PC-9 (cell line): ENCODE data around the gene LOXL1. TPM values are rescaled to one million over a fixed set of nuclear protein-coding genes. Genes with fewer than 3 reads are reported as not detected.

Experiments
- BruUV-seq: library from RNA; stranded (reverse); fragments of 400-500 nt; replicated peaks from 2 replicates; lab custom pipeline; 2021; lab: Mats Ljungman, UMichigan
- CTCF ChIA-PET: fragments of 300-600 bp; sonication (Branson Sonifier 250); formaldehyde crosslinking; loops from one replicate; lab custom pipeline; 2022; ENCODE audit warnings: antibody characterized with exemption; lab: Charles Lee
- POLR2A ChIA-PET: fragments of 300-600 bp; sonication (Branson Sonifier 250); formaldehyde crosslinking; loops from one replicate; lab custom pipeline; 2022; ENCODE audit warnings: antibody characterized with exemption; ENCODE audit not compliant: unreplicated experiment; lab: Charles Lee
- DNase-seq, 2 experiments: peaks; one replicate each; pipeline versions ENCODE4 v3.0.0 to v3.0.0-alpha.2; 2015 to 2022; ENCODE audit warnings: mixed read lengths in 1 of 2
- H2AFZ ChIP-seq: fragments of 200-600 bp; sonication (generic); 2 replicates; pipeline ENCODE4 v1.8.1; 2017; ENCODE audit warnings: antibody characterized with exemption
- H3F3A ChIP-seq: fragments of 200-600 bp; sonication (generic); 2 replicates; pipeline ENCODE4 v1.8.1; 2017; ENCODE audit warnings: antibody characterized with exemption, mild to moderate bottlenecking, low read depth; ENCODE audit not compliant: insufficient read depth
- H3K27ac ChIP-seq: fragments of 200-600 bp; sonication (generic); 2 replicates; pipeline ENCODE4 v1.6.1; 2016; ENCODE audit warnings: mixed run types
- H3K27me3 ChIP-seq: fragments of 200-600 bp; sonication (generic); 2 replicates; pipeline ENCODE4 v1.6.1; 2016; ENCODE audit warnings: low read depth, mixed run types; ENCODE audit not compliant: insufficient read depth
- H3K36me3 ChIP-seq: fragments of 200-600 bp; sonication (generic); 2 replicates; pipeline ENCODE4 v1.6.1; 2016; ENCODE audit warnings: low read depth, mixed run types
- H3K4me1 ChIP-seq: fragments of 200-600 bp; sonication (generic); replicated peaks from 2 replicates; pipeline ENCODE4 v1.6.1; 2016; ENCODE audit warnings: mixed run types; ENCODE audit not compliant: insufficient read depth
- H3K4me2 ChIP-seq: fragments of 200-600 bp; sonication (generic); 2 replicates; pipeline ENCODE4 v1.6.1; 2017; ENCODE audit warnings: mixed run types
- H3K4me3 ChIP-seq: fragments of 200-600 bp; sonication (generic); 2 replicates; pipeline ENCODE4 v1.6.1; 2016; ENCODE audit warnings: mixed run types
- H3K79me2 ChIP-seq: fragments of 200-600 bp; sonication (generic); 2 replicates; pipeline ENCODE4 v1.6.1; 2017; ENCODE audit warnings: low read depth, mixed run types
- H3K9me2 ChIP-seq: fragments of 200-600 bp; sonication (generic); 2 replicates; pipeline ENCODE4 v1.8.1; 2017; ENCODE audit warnings: mild to moderate bottlenecking; ENCODE audit not compliant: insufficient read depth
- H3K9me3 ChIP-seq: fragments of 200-600 bp; sonication (generic); 2 replicates; pipeline ENCODE4 v1.8.1; 2016; ENCODE audit warnings: low read depth; ENCODE audit not compliant: insufficient read depth
- H4K20me1 ChIP-seq: fragments of 200-600 bp; sonication (generic); 2 replicates; pipeline ENCODE4 v1.8.1; 2017; ENCODE audit not compliant: insufficient read depth
- EZH2 ChIP-seq: fragments of 200-600 bp; sonication (generic); IDR thresholded peaks from 2 replicates; pipeline ENCODE4 v1.8.0; 2017; ENCODE audit warnings: antibody characterized with exemption, low read depth
- intact Hi-C: fragments of 100-400 bp; cut with micrococcal nuclease; formaldehyde crosslinking; loops from one replicate; pipeline ENCODE4 v1.10.0; 2022; ENCODE audit not compliant: unreplicated experiment
- total RNA-seq: library from RNA; stranded (reverse); gene quantifications from 2 replicates; pipeline ENCODE4 v1.2.3, GENCODE V29; 2021
- TF ChIP-seq, protein P1 (sequence below): fragments of 200-600 bp; sonication (generic); conservative IDR thresholded peaks from 2 replicates; pipeline ENCODE4 v1.6.1; 2017; ENCODE audit warnings: mixed run types, antibody characterized with exemption, mild to moderate bottlenecking, moderate library complexity

Gene LOXL1
- total RNA-seq, 1 experiment from 2014 or later: 50.7 TPM

DNA sequence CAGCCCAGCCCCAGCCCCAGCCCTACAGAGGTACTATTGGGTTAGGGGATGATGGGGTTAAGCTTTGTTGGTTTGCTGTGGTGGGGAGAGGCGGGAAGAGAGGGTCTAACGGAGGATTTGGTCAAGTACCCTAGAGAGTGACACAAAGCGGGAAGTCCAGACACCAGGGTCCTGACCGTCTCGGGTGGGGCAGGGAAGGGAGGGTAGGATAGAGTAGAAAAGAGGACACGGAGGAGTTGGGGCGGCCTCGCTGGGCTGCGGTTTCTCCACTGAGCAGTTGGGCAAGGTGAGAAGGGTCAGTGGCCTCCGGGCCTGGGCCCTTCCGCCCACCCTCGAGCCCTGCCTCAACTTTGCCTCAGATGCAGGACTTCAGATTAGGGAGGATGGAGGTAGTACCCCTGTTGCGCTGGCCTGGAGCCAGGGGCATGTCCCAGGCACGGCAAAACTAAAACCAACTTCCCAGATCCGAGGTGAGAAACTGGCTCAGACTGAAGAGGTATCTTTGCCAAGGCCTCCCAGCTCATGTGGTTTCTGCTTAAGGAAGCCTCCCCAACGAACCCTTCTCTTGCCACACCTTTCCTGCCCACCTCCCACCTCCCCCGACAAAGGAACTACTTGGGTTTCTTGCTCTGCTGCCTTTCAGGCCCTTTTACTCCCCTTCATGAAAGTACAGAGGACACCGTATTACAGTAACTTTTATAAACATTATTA is 68.8 kb downstream of the LOXL1 start:
- H3K36me3 ChIP-seq: no peaks in the 10 kb centered on the region
- H3K27ac ChIP-seq: peak overlapping the region; percentile 53
- peaks cover 7% of the 10 kb centered on the region for H3F3A ChIP-seq
- peaks cover 35% of the 10 kb centered on the region for H3K4me1 ChIP-seq
- DNase-seq: no peak
- no peaks in the 10 kb centered on the region for H3K9me3 ChIP-seq
- intact Hi-C loops: no loop called here
- POLR2A ChIA-PET: interaction anchor here (0.6 to 0.9 kb wide), 3 partner anchors 12 to 52 kb away, joined by 3 to 6 read pairs (median 5); no protein-coding TSS in a partner anchor
- TSS peak; percentile 50 for BruUV-seq
- H3K27me3 ChIP-seq: no peaks in the 10 kb centered on the region
- CTCF ChIA-PET: interaction anchor here (0.7 to 1.7 kb wide), 5 partner anchors 12 to 59 kb away, joined by 3 to 13 read pairs (median 3); no protein-coding TSS in a partner anchor
- peak overlapping the region; percentile 77 for H2AFZ ChIP-seq
- no peaks in the 10 kb centered on the region for H4K20me1 ChIP-seq
- peak overlapping the region; percentile 92 for H3K4me3 ChIP-seq
- TF ChIP-seq EZH2: no peak
- TF ChIP-seq, protein P1, sequence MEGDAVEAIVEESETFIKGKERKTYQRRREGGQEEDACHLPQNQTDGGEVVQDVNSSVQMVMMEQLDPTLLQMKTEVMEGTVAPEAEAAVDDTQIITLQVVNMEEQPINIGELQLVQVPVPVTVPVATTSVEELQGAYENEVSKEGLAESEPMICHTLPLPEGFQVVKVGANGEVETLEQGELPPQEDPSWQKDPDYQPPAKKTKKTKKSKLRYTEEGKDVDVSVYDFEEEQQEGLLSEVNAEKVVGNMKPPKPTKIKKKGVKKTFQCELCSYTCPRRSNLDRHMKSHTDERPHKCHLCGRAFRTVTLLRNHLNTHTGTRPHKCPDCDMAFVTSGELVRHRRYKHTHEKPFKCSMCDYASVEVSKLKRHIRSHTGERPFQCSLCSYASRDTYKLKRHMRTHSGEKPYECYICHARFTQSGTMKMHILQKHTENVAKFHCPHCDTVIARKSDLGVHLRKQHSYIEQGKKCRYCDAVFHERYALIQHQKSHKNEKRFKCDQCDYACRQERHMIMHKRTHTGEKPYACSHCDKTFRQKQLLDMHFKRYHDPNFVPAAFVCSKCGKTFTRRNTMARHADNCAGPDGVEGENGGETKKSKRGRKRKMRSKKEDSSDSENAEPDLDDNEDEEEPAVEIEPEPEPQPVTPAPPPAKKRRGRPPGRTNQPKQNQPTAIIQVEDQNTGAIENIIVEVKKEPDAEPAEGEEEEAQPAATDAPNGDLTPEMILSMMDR: no peak
- no peaks in the 10 kb centered on the region for H3K9me2 ChIP-seq
- peak overlapping the region; percentile 100 for H3K4me2 ChIP-seq
- H3K79me2 ChIP-seq: peaks cover 34% of the 10 kb centered on the region

DNA sequence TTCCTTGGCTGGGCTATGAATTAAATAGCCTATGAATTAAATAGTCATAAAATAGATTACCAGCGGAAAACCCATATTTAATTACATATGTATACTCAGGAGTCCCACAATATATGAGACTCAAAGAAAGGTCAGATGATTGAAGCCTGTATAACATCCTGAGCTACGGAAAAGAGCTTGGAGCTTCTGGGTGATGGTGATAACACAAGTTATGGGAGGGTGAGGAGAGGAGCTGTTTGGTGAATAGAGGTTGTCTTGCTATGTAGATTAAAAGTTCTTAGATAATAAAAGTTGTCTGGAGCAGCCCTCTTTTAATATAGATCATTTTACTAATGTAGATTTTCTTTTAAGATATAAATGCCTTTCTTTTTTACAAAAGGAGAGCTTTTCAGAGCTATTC is 70.0 kb downstream of the LOXL1 start:
- TF ChIP-seq EZH2: no peak
- TF ChIP-seq, protein P1: no peak
- no TSS peak for BruUV-seq
- Histone ChIP-seq H3K36me3 (no peaks in the 10 kb centered on the region), H3K4me3 (peak overlapping the region; percentile 92; the same call in 1 of the 2 replicates), H3K79me2 (peaks cover 34% of the 10 kb centered on the region), H3K4me1 (peaks cover 30% of the 10 kb centered on the region), H4K20me1 (no peaks in the 10 kb centered on the region), H3F3A (peaks cover 7% of the 10 kb centered on the region), H3K9me3 (no peaks in the 10 kb centered on the region), H3K9me2 (no peaks in the 10 kb centered on the region), H3K27me3 (no peaks in the 10 kb centered on the region), H3K4me2 (peak overlapping the region; percentile 100), H3K27ac (no peak overlapping the region), H2AFZ (no peak overlapping the region)
- intact Hi-C loops: no loop called here
- ChIA-PET CTCF (interaction anchor here (0.6 to 1.0 kb wide), 3 partner anchors 23 to 228 kb away, joined by 3 to 4 read pairs (median 3); no protein-coding TSS in a partner anchor), POLR2A (interaction anchor here (0.6 kb wide), 2 partner anchors 10 to 51 kb away, joined by 3 to 12 read pairs; no protein-coding TSS in a partner anchor)
- no peak for DNase-seq

DNA sequence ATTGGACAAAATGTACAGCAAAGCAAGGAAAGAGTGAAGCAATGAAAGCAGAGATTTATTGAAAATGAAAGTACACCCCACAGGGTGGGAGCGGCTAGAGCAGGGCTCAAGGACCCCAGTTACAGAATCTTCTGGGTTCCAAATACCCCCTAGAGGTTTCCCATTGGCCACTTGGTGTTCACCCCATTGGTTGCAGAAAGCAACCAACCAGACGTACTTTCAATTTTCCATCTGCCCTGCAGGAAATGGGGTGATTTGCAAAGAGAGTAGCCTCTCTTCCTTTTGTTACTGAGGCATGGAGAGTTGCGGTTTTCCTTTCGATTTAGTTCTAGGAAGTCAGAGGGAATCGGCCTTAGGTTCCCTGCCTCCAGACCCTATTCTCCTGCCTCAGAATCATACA is 70.7 kb downstream of the LOXL1 start:
- no peaks in the 10 kb centered on the region for H3K9me3 ChIP-seq
- no TSS peak for BruUV-seq
- no peaks in the 10 kb centered on the region for H4K20me1 ChIP-seq
- no peak overlapping the region for H3K27ac ChIP-seq
- peaks cover 27% of the 10 kb centered on the region for H3K4me1 ChIP-seq
- intact Hi-C loops: no loop called here
- no peaks in the 10 kb centered on the region for H3K9me2 ChIP-seq
- peaks cover 34% of the 10 kb centered on the region for H3K79me2 ChIP-seq
- H3F3A ChIP-seq: peaks cover 7% of the 10 kb centered on the region
- no peaks in the 10 kb centered on the region for H3K36me3 ChIP-seq
- H3K4me2 ChIP-seq: peak overlapping the region; percentile 100
- ChIA-PET POLR2A (no interaction called here), CTCF (interaction anchor here (0.8 to 1.0 kb wide), 2 partner anchors 24 to 51 kb away, joined by 3 to 4 read pairs; no protein-coding TSS in a partner anchor)
- DNase-seq: peak in 1 of 2 experiments; percentile 34
- H2AFZ ChIP-seq: no peak overlapping the region
- TF ChIP-seq, protein P1: no peak
- no peak for TF ChIP-seq EZH2
- peak overlapping the region; percentile 92; the same call in 1 of the 2 replicates for H3K4me3 ChIP-seq
- no peaks in the 10 kb centered on the region for H3K27me3 ChIP-seq
